Amniotic stem cell (primary cell): Measurements from ENCODE around the gene NUTM2B.
"Not testable (repeated sequence)": the region's sequence is repeated elsewhere in the genome, so short reads cannot be mapped to it uniquely, and the experiment has no call there.

ENCODE experiments used
- DNase-seq: peaks from one replicate; lab custom pipeline; 2025; lab: John Stamatoyannopoulos, UW

The NUTM2B gene

GRCh38 chr10:79726620-79727019 lies 23.6 kb downstream of the NUTM2B start:
- not testable (repeated sequence) for DNase-seq

GRCh38 chr10:79744844-79745243 lies 41.8 kb downstream of the NUTM2B start:
- not testable (repeated sequence) for DNase-seq

GRCh38 chr10:79748510-79748909 lies 45.5 kb downstream of the NUTM2B start:
- DNase-seq, result not testable (repeated sequence)

- not testable (repeated sequence) for DNase-seq
Observed at GRCh38 chr10:79753601-79754000, 50.6 kb downstream of the NUTM2B start.

- DNase-seq, result not testable (repeated sequence)
Observed at GRCh38 chr10:79758297-79758993, 55.4 kb downstream of the NUTM2B start.
